ENCODE data around the gene TIMP2. TPM values are rescaled to one million over a fixed set of nuclear protein-coding genes. Genes with fewer than 3 reads are reported as not detected.

Gene TIMP2
- total and polyA plus RNA-seq, 4 donors, result 8.9 to 37.6 (median 10.1) TPM

DNA sequence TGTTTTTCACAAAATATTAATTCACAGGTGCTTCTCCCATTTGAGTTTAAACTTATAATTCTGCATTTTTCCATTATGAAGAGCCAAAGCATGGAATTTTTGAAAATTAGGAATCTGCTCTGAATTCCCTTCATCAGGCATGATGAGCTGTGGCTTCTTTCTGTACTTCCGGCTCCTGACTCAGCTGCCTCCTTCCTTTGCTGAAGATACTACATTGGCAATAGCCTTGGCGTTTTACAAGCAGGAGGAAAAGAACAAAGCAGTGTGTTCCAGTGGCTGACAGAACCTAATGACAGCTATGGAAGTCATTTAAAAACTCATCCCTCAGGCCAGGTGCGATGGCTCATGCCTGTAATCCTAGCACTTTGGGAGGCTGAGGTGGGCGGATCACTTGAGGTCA lies 66.1 kb downstream of the TIMP2 start:
- 80% methylated on average over 4 of the region's 4 CpGs for WGBS
- no peaks in the 10 kb centered on the region for H3K9me3 ChIP-seq (ENCODE audit: control insufficient read depth in 4 of 4, low read length in 3 of 4)
- H3K4me1 ChIP-seq (ENCODE audit: control insufficient read depth in 4 of 4, insufficient read depth in 4 of 4, low read length in 3 of 4), result no peaks in the 10 kb centered on the region
- H3K27me3 ChIP-seq (ENCODE audit: control insufficient read depth in 4 of 4, insufficient read depth in 4 of 4, low read length in 3 of 4), result no peaks in the 10 kb centered on the region
- H3K36me3 ChIP-seq (ENCODE audit: control insufficient read depth in 4 of 4, insufficient read depth in 3 of 4, low read depth in 1 of 4, low read length in 3 of 4), result peaks cover 0 to 1% (median 0%) of the 10 kb centered on the region in 4 donors
- DNase-seq (ENCODE audit: low spot score), result no peak
- H3K4me3 ChIP-seq (ENCODE audit: low read depth in 1 of 3, low read length in 3 of 3), result no peak overlapping the region
- no peak overlapping the region for H3K9ac ChIP-seq (ENCODE audit: low read depth in 1 of 2, low read length in 2 of 2)
- no peak overlapping the region for H3K27ac ChIP-seq (ENCODE audit: low read depth in 1 of 2, low read length in 2 of 2)
- no peak for TF ChIP-seq HNF4G (IDR thresholded peaks at IDR 0.05)
- no peak for TF ChIP-seq FOXA2 (IDR thresholded peaks at IDR 0.05)
- TF ChIP-seq JUND (IDR thresholded peaks at IDR 0.05), result no peak
- no peak for TF ChIP-seq RXRA (IDR thresholded peaks at IDR 0.05)
- no peak for TF ChIP-seq FOXA1 (IDR thresholded peaks at IDR 0.05)
- TF ChIP-seq YY1 (IDR thresholded peaks at IDR 0.05), result no peak
- TF ChIP-seq RAD21 (IDR thresholded peaks at IDR 0.05), result no peak
- TF ChIP-seq, protein P1, sequence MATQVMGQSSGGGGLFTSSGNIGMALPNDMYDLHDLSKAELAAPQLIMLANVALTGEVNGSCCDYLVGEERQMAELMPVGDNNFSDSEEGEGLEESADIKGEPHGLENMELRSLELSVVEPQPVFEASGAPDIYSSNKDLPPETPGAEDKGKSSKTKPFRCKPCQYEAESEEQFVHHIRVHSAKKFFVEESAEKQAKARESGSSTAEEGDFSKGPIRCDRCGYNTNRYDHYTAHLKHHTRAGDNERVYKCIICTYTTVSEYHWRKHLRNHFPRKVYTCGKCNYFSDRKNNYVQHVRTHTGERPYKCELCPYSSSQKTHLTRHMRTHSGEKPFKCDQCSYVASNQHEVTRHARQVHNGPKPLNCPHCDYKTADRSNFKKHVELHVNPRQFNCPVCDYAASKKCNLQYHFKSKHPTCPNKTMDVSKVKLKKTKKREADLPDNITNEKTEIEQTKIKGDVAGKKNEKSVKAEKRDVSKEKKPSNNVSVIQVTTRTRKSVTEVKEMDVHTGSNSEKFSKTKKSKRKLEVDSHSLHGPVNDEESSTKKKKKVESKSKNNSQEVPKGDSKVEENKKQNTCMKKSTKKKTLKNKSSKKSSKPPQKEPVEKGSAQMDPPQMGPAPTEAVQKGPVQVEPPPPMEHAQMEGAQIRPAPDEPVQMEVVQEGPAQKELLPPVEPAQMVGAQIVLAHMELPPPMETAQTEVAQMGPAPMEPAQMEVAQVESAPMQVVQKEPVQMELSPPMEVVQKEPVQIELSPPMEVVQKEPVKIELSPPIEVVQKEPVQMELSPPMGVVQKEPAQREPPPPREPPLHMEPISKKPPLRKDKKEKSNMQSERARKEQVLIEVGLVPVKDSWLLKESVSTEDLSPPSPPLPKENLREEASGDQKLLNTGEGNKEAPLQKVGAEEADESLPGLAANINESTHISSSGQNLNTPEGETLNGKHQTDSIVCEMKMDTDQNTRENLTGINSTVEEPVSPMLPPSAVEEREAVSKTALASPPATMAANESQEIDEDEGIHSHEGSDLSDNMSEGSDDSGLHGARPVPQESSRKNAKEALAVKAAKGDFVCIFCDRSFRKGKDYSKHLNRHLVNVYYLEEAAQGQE (IDR thresholded peaks at IDR 0.05), result no peak
- TF ChIP-seq EGR1 (IDR thresholded peaks at IDR 0.05; ENCODE audit: low read depth in 2 of 2), result no peak
- TF ChIP-seq, protein P2, sequence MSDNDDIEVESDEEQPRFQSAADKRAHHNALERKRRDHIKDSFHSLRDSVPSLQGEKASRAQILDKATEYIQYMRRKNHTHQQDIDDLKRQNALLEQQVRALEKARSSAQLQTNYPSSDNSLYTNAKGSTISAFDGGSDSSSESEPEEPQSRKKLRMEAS (IDR thresholded peaks at IDR 0.05), result no peak
- TF ChIP-seq, protein P3, sequence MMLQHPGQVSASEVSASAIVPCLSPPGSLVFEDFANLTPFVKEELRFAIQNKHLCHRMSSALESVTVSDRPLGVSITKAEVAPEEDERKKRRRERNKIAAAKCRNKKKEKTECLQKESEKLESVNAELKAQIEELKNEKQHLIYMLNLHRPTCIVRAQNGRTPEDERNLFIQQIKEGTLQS (IDR thresholded peaks at IDR 0.05), result no peak
- no peak for TF ChIP-seq SP1 (IDR thresholded peaks at IDR 0.05)
- no peak for TF ChIP-seq NR2F2 (IDR thresholded peaks at IDR 0.05)

DNA sequence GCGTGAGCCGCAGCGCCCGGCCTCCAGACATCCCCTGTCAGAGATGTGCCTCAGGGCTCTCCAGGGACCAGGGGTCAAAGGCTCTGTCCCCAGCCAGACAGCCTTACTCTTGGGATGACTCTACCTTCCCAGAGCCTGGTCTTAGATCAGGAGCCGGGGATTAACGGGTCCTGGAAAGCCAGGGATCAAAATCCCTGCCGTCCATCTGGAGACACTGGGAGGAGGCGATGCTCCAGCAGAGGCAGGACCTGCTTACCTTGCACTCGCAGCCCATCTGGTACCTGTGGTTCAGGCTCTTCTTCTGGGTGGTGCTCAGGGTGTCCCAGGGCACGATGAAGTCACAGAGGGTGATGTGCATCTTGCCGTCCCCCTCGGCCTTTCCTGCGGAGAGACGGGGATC lies 67.9 kb downstream of the TIMP2 start:
- no peak overlapping the region for H3K27ac ChIP-seq (ENCODE audit: low read depth in 1 of 2, low read length in 2 of 2)
- H3K4me1 ChIP-seq (ENCODE audit: control insufficient read depth in 4 of 4, insufficient read depth in 4 of 4, low read length in 3 of 4), result no peaks in the 10 kb centered on the region
- no peak overlapping the region for H3K4me3 ChIP-seq (ENCODE audit: low read depth in 1 of 3, low read length in 3 of 3)
- WGBS, result 89% methylated on average over 14 of the region's 14 CpGs
- no peak overlapping the region for H3K9ac ChIP-seq (ENCODE audit: low read depth in 1 of 2, low read length in 2 of 2)
- no peaks in the 10 kb centered on the region for H3K9me3 ChIP-seq (ENCODE audit: control insufficient read depth in 4 of 4, low read length in 3 of 4)
- no peak for TF ChIP-seq YY1 (IDR thresholded peaks at IDR 0.05)
- TF ChIP-seq, protein P1 (IDR thresholded peaks at IDR 0.05), result no peak
- no peak for TF ChIP-seq GABPA (IDR thresholded peaks at IDR 0.05 in 1 of 2, conservative IDR thresholded peaks at IDR 0.05 in 1 of 2)
- no peak for TF ChIP-seq EGR1 (IDR thresholded peaks at IDR 0.05; ENCODE audit: low read depth in 2 of 2)
- TF ChIP-seq, protein P2 (IDR thresholded peaks at IDR 0.05), result no peak
- TF ChIP-seq HNF4A (conservative IDR thresholded peaks at IDR 0.05), result no peak
- no peak for TF ChIP-seq NR2F2 (IDR thresholded peaks at IDR 0.05)
- TF ChIP-seq RAD21 (IDR thresholded peaks at IDR 0.05), result no peak
- TF ChIP-seq, protein P4, sequence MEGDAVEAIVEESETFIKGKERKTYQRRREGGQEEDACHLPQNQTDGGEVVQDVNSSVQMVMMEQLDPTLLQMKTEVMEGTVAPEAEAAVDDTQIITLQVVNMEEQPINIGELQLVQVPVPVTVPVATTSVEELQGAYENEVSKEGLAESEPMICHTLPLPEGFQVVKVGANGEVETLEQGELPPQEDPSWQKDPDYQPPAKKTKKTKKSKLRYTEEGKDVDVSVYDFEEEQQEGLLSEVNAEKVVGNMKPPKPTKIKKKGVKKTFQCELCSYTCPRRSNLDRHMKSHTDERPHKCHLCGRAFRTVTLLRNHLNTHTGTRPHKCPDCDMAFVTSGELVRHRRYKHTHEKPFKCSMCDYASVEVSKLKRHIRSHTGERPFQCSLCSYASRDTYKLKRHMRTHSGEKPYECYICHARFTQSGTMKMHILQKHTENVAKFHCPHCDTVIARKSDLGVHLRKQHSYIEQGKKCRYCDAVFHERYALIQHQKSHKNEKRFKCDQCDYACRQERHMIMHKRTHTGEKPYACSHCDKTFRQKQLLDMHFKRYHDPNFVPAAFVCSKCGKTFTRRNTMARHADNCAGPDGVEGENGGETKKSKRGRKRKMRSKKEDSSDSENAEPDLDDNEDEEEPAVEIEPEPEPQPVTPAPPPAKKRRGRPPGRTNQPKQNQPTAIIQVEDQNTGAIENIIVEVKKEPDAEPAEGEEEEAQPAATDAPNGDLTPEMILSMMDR (IDR thresholded peaks at IDR 0.05; ENCODE audit: low read depth, low read length, missing input control), result no peak
- no peak for TF ChIP-seq HNF4G (IDR thresholded peaks at IDR 0.05)
- TF ChIP-seq JUND (IDR thresholded peaks at IDR 0.05), result no peak
- TF ChIP-seq, protein P5, sequence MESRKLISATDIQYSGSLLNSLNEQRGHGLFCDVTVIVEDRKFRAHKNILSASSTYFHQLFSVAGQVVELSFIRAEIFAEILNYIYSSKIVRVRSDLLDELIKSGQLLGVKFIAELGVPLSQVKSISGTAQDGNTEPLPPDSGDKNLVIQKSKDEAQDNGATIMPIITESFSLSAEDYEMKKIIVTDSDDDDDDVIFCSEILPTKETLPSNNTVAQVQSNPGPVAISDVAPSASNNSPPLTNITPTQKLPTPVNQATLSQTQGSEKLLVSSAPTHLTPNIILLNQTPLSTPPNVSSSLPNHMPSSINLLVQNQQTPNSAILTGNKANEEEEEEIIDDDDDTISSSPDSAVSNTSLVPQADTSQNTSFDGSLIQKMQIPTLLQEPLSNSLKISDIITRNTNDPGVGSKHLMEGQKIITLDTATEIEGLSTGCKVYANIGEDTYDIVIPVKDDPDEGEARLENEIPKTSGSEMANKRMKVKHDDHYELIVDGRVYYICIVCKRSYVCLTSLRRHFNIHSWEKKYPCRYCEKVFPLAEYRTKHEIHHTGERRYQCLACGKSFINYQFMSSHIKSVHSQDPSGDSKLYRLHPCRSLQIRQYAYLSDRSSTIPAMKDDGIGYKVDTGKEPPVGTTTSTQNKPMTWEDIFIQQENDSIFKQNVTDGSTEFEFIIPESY (IDR thresholded peaks at IDR 0.05), result no peak
- TF ChIP-seq, protein P3 (IDR thresholded peaks at IDR 0.05), result no peak
- no peak for TF ChIP-seq FOXA1 (IDR thresholded peaks at IDR 0.05)
- DNase-seq (ENCODE audit: low spot score), result no peak
- H3K27me3 ChIP-seq (ENCODE audit: control insufficient read depth in 4 of 4, insufficient read depth in 4 of 4, low read length in 3 of 4), result no peaks in the 10 kb centered on the region
- H3K36me3 ChIP-seq (ENCODE audit: control insufficient read depth in 4 of 4, insufficient read depth in 3 of 4, low read depth in 1 of 4, low read length in 3 of 4), result peaks cover 0 to 2% (median 0%) of the 10 kb centered on the region in 4 donors
